GM18861 (cell line): ENCODE data around the gene MAP2.
"Not testable (repeated sequence)": the region's sequence is repeated elsewhere in the genome, so short reads cannot be mapped to it uniquely, and the experiment has no call there.

ENCODE experiments used
- ATAC-seq: cut with Tn5 transposase; IDR thresholded peaks from one replicate; pipeline ENCODE4 v1.9.1; 2021; ENCODE audit not compliant: unreplicated experiment

MAP2 gene

GRCh38 chr2:209473930-209474419 is 50.1 kb downstream of the MAP2 start:
- ATAC-seq = no peak

DNA sequence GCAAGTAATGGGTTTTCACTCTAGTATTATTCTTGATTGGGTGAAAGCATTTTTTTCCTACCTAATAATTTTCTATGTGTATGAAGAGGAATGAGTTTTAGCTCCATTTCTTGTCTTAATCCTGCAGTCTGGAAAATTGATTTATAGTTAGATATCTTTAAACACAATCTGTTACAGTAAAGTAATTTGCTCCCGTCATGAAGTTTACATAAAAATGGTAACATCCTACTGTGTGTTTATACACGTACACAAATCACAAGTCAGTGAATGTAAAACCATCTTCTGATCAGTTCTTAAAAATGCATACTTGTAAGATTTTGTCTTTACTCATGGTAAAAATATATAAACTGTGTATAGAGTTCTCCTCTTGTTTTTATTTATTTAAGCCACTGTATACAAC is 51.1 kb downstream of the MAP2 start:
- ATAC-seq = no peak

- no peak for ATAC-seq
These were observed 52.7 kb downstream of the MAP2 start for GRCh38 chr2:209476367-209477208.

- not testable (repeated sequence) for ATAC-seq
These were observed 68.4 kb downstream of the MAP2 start for GRCh38 chr2:209492296-209492695.

DNA sequence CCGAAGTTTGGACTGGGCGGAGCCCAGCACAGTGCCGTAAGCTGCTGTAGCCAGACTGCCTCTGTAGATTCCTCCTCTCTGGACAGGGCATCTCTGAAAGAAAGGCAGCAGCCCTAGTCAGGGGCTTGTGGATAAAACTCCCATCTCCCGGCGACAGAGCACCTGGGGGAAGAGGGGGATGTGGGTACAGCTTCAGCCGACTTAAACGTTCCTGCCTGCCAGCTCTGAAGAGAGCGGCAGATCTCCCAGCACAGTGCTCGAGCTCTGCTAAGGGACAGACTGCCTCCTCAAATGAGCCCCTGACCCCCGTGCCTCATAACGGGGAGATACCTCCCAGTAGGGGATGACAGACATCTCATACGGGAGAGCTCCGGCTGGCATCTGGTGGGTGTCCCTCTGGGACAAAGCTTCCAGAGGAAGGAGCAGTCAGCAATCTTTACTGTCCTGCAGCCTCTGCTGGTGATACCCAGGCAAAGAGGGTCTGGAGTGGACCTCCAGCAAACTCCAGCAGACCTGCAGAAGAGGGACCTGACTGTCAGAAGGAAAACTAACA is 71.3 kb downstream of the MAP2 start:
- not testable (repeated sequence) for ATAC-seq

- no peak for ATAC-seq
These were observed 72.2 kb downstream of the MAP2 start for GRCh38 chr2:209495855-209496585.

DNA sequence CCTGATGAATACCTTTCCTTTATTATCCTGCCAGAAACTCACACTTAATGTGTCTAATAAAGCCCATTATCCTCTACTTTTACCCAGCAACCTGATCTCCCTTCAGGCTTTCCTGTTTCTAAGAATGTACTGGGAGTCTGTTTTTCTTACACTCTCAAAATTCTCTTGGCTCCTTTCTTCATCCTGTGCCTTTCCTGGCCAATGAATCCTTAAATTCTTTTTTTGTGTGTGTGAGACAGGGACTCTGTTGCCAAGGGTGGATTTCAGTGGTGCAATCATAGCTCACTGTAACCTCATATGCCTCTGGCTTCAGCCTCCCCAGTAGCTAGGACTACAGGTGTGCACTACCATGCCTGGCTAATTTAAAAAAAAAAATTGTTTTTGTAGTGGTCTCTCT is 72.7 kb downstream of the MAP2 start:
- ATAC-seq = no peak

DNA sequence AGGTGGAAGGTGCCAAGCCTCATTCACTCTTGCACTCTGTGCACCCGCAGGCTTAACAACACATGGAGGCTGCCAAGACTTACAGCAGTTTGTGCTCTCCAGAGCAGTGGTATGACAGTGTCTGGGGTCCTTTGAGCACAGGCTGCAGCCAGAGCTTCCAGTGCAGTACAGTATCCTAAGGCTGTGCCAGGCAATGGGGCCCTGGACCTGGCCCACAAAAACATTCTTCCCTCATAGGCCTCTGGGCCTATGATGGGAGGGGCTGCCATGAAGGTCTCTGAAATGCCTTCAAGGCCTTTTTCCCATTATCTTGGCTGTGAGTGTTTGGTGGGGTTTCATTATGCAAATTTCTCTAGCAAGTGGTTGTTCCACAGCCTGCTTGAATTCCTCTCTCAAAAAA is 74.8 kb downstream of the MAP2 start:
- ATAC-seq = no peak

GRCh38 chr2:209499069-209499468 is 75.2 kb downstream of the MAP2 start:
- no peak for ATAC-seq

GRCh38 chr2:209501579-209501978 is 77.7 kb downstream of the MAP2 start:
- no peak for ATAC-seq

GRCh38 chr2:209505410-209505809 is 81.6 kb downstream of the MAP2 start:
- ATAC-seq = no peak

DNA sequence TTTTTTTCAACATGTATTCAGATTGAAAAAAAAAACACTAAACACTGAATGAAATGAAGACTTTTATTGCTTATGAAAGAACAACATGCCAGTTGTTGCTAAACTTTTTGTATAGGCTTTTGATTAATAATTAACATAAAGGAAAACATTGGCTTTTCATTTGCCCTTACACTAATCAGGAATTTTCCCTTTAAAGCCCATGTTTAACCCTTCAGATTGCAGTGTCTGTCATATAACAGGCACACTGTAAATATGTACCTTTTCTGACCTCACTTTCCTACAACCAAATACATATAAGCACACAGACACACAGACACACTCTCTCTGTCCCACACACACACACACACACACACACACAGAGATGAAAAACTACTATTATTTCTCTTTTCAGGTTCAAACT is 84.4 kb downstream of the MAP2 start:
- no peak for ATAC-seq

GRCh38 chr2:209511637-209512036 is 87.8 kb downstream of the MAP2 start:
- ATAC-seq = no peak

DNA sequence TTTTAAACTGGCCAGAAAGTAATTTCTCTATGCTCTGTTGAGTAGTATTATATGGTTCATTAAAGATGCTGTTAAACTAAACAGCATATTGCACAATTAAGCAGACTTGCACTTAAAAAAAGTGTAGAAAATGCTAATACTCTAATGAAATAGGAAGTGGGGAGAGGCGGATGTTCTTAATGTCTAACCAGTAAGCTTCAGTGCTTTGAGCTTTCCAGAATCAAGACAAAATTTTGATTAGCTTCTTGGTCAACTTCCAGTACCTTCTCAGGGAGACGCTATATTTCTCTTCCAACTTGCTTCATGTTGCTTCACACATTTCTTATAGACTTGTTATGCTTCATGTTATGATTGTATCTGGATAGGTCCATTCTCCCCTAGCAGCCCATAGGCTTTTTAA is 89.1 kb downstream of the MAP2 start:
- ATAC-seq = no peak

- no peak for ATAC-seq
These were observed 93.6 kb downstream of the MAP2 start for GRCh38 chr2:209517436-209517835.

DNA sequence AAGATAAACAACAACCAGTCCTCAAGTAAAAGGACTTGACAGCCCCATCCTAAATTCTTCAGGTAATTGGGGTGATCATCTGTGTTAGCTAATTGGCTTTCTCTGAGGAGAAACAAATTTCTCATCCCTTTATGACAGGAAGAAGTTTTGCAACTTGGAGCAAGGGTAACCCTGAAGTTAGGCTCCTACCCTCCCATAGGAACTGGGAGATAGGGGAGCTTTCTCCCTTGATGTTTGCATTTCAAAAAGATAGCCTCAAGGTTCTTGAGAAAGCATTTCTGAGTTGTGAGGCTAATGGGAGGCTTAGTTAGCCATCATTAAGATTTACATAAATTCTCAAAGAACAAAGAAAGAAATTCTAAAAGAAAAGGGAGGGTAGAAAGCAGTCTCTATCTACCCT is 95.4 kb downstream of the MAP2 start:
- ATAC-seq = no peak

- ATAC-seq = no peak
These were observed 96.1 kb downstream of the MAP2 start for GRCh38 chr2:209519906-209520305.

DNA sequence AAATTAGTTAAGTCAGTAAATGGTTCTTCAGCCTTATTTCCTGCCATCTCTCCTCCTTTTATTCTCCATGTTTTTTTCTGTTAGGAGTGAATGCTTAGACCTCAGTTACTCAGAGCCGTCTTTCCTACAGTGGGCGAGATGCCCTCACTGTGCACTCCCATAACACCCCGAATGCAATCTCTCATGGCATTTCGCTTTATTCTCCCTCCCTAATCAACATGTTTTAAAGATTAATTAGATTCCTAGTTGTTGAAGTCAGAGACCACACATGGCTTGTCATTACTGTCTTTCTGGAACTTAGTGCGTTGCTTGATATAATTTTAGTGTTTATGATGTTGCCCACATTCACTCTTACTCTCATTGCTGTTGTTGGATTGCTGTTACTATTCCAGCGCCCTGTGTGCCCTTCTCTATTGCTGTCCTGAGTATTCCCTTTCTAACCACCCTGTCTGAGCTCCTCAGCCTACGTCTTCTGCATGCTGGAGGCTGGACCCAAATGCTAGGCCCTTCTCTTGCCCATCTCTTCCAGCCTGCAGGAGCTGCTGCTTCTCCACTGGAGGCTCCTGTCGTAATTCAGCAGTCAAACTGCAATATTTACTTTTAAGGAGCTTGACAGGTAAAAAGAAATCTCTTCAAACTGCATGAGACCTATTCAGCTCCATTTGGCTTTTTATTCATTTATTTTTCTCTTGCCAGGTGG is 99.3 kb downstream of the MAP2 start:
- no peak for ATAC-seq

DNA sequence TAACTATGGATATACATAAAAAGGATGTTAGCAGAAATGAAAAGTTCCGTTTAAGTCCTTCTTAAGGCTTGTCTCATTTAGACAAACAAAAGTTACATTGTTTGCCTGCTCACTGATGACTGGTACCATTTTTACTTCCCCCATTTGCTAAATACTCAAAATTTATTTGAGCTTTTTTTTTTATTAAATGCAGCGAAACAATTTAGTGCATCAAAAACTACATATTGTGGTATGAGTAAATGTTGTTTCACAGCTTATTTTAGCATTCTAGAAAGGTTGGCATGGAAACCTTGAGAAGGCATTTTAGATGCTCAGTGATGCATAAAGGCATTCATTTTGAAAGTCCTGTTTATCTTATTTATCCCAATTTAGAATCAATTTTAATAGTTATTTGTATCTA is 100.0 kb downstream of the MAP2 start:
- peak; percentile 59 for ATAC-seq

- ATAC-seq = no peak
These were observed 101.5 kb downstream of the MAP2 start for GRCh38 chr2:209525331-209525730.

DNA sequence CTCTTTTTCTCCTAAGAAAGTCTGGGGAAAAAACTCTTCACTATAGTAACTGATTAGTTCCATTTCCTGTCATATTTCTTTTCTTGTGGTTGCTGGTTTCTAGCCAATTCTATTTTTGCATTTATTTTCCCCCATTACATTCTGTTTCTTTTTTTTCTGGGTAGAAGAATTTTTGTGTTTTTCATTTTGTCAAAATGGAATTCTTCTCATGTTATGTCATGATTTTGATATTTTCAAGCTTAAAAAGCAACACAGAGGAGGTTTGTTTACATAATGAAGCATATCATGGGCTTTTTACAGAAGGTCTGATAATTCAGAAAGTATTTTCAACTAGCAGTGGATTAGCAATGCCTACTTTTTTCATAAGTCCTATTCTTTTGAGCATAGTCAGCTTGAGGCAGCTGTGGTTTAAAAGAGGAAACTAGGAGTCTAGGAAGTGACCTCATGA is 102.0 kb downstream of the MAP2 start:
- ATAC-seq = no peak
